WTC11 (cell line): ENCODE data around the gene C14orf93. TPM values are rescaled to one million over a fixed set of nuclear protein-coding genes. Genes with fewer than 3 reads are reported as not detected.

Source experiments
- ATAC-seq: fragments of 200-7000 bp; cut with Tn5 transposase; 2 replicates; pipeline ENCODE4 v1.10.0; 2021; ENCODE audit warnings: mild to moderate bottlenecking, moderate library complexity
- CTCF ChIA-PET: fragments of 300-600 bp; sonication (Branson Sonifier 250); formaldehyde crosslinking; loops from one replicate; lab custom pipeline; 2021; ENCODE audit warnings: antibody characterized with exemption; lab: Charles Lee
- POLR2A ChIA-PET: fragments of 350-600 bp; sonication (Branson Sonifier 250); formaldehyde crosslinking; loops from one replicate; lab custom pipeline; 2021; ENCODE audit warnings: antibody characterized with exemption; lab: Charles Lee
- DNase-seq: peaks from one replicate; pipeline ENCODE4 v3.0.0; 2021; ENCODE audit warnings: low spot score
- H3K27ac Mint-ChIP-seq: 2 replicates; pipeline ENCODE4 v1.8.0; 2021; ENCODE audit warnings: mixed read lengths
- H3K27me3 Mint-ChIP-seq: 2 replicates; pipeline ENCODE4 v1.8.0; 2021; ENCODE audit warnings: low read depth, mild to moderate bottlenecking, moderate library complexity, mixed read lengths
- H3K36me3 Mint-ChIP-seq: 2 replicates; pipeline ENCODE4 v1.8.0; 2021; ENCODE audit warnings: mixed read lengths
- H3K4me1 Mint-ChIP-seq: 2 replicates; pipeline ENCODE4 v1.8.0; 2022; ENCODE audit warnings: mixed read lengths
- H3K4me3 Mint-ChIP-seq: 2 replicates; pipeline ENCODE4 v1.8.0; 2021; ENCODE audit warnings: mild to moderate bottlenecking, moderate library complexity, mixed read lengths
- H3K9me3 Mint-ChIP-seq: 2 replicates; pipeline ENCODE4 v1.8.0; 2021; ENCODE audit warnings: mixed read lengths
- AFF4 ChIP-seq: sonication (generic); formaldehyde crosslinking; IDR thresholded peaks from 2 replicates; pipeline ENCODE4 v1.8.1; 2023; ENCODE audit warnings: mild to moderate bottlenecking, missing genetic modification reagents, borderline replicate concordance
- AR ChIP-seq: fragments of 250-450 bp; sonication (Bioruptor Pico); IDR thresholded peaks from 2 replicates; pipeline ENCODE4 v1.9.0; 2021; ENCODE audit warnings: mild to moderate bottlenecking
- CREB1 ChIP-seq: sonication (generic); formaldehyde crosslinking; IDR thresholded peaks from 2 replicates; pipeline ENCODE4 v1.8.0; 2023; ENCODE audit warnings: mild to moderate bottlenecking, missing genetic modification reagents
- CTCF ChIP-seq: fragments of 200-600 bp; IDR thresholded peaks from 2 replicates; pipeline ENCODE4 v1.8.0; 2022; ENCODE audit warnings: antibody characterized with exemption
- FOXJ3 ChIP-seq: sonication (generic); formaldehyde crosslinking; IDR thresholded peaks from 2 replicates; pipeline ENCODE4 v1.9.0; 2021; ENCODE audit warnings: missing genetic modification reagents, mild to moderate bottlenecking, borderline replicate concordance
- FOXK1 ChIP-seq: sonication (generic); formaldehyde crosslinking; IDR thresholded peaks from 2 replicates; pipeline ENCODE4 v1.8.0; 2022; ENCODE audit warnings: mild to moderate bottlenecking, moderate library complexity, missing genetic modification reagents
- GABPB1 ChIP-seq: sonication (generic); formaldehyde crosslinking; IDR thresholded peaks from 2 replicates; pipeline ENCODE4 v1.8.1; 2023; ENCODE audit warnings: mild to moderate bottlenecking, missing genetic modification reagents
- JAZF1 ChIP-seq: fragments of 250-450 bp; sonication (Bioruptor Pico); IDR thresholded peaks from 2 replicates; pipeline ENCODE4 v1.9.0; 2021; ENCODE audit warnings: moderate library complexity, mild to moderate bottlenecking, inconsistent platforms
- JUN ChIP-seq: sonication (generic); formaldehyde crosslinking; IDR thresholded peaks from 2 replicates; pipeline ENCODE4 v1.8.0; 2023; ENCODE audit warnings: mild to moderate bottlenecking, missing genetic modification reagents
- KAT7 ChIP-seq: sonication (generic); formaldehyde crosslinking; IDR thresholded peaks from 2 replicates; pipeline ENCODE4 v1.8.1; 2023; ENCODE audit warnings: missing genetic modification reagents, mild to moderate bottlenecking, borderline replicate concordance
- NR2C2 ChIP-seq: sonication (generic); formaldehyde crosslinking; IDR thresholded peaks from 2 replicates; pipeline ENCODE4 v1.8.0; 2022; ENCODE audit warnings: mild to moderate bottlenecking, missing genetic modification reagents
- PRRX2 ChIP-seq: fragments of 250-450 bp; sonication (Bioruptor Pico); IDR thresholded peaks from 2 replicates; pipeline ENCODE4 v1.8.0; 2021; ENCODE audit warnings: mild to moderate bottlenecking
- SMAD3 ChIP-seq: sonication (generic); formaldehyde crosslinking; IDR thresholded peaks from 2 replicates; pipeline ENCODE4 v1.8.0; 2022; ENCODE audit warnings: missing genetic modification reagents, mild to moderate bottlenecking, borderline replicate concordance
- TEAD1 ChIP-seq: sonication (generic); formaldehyde crosslinking; IDR thresholded peaks from 2 replicates; pipeline ENCODE4 v1.8.0; 2022; ENCODE audit warnings: mild to moderate bottlenecking, missing genetic modification reagents
- USF1 ChIP-seq: sonication (generic); formaldehyde crosslinking; IDR thresholded peaks from 2 replicates; pipeline ENCODE4 v1.8.0; 2022; ENCODE audit warnings: mild to moderate bottlenecking, missing genetic modification reagents
- ZNF219 ChIP-seq: sonication (generic); formaldehyde crosslinking; IDR thresholded peaks from 2 replicates; pipeline ENCODE4 v1.8.0; 2023; ENCODE audit warnings: missing genetic modification reagents, mild to moderate bottlenecking, borderline replicate concordance
- ZNF232 ChIP-seq: sonication (generic); formaldehyde crosslinking; IDR thresholded peaks from 2 replicates; pipeline ENCODE4 v1.8.0; 2022; ENCODE audit warnings: mild to moderate bottlenecking, missing genetic modification reagents
- ZNF317 ChIP-seq: sonication (generic); formaldehyde crosslinking; IDR thresholded peaks from 2 replicates; pipeline ENCODE4 v1.8.1; 2023; ENCODE audit warnings: low read depth, mild to moderate bottlenecking, moderate library complexity, missing genetic modification reagents, borderline replicate concordance
- total RNA-seq: library from RNA; stranded (reverse); gene quantifications from 3 replicates; pipeline ENCODE4 v1.2.3, GENCODE V29; 2021
- TF ChIP-seq, protein P1 (sequence below): sonication (generic); formaldehyde crosslinking; IDR thresholded peaks from 2 replicates; pipeline ENCODE4 v1.8.1; 2023; ENCODE audit warnings: mild to moderate bottlenecking, missing genetic modification reagents, moderate library complexity

C14orf93 gene
- total RNA-seq, 1 experiment from 2014 or later = 8.1 TPM

- Mint-ChIP-seq H3K4me1 (peaks cover 46% of the 10 kb centered on the region), H3K9me3 (no peaks in the 10 kb centered on the region), H3K4me3 (peak overlapping the region; percentile 5; the same call in 1 of the 2 replicates), H3K27me3 (no peaks in the 10 kb centered on the region; the same call in none of the 2 replicates), H3K36me3 (peaks cover 49% of the 10 kb centered on the region), H3K27ac (peak overlapping the region; percentile 99)
- POLR2A ChIA-PET = interaction anchor here (0.6 to 3.3 kb wide), 11 partner anchors 9 to 561 kb away, joined by 3 to 19 read pairs (median 4); partner anchors contain the start of genes ACIN1, BCL2L2, C14orf119 and HAUS4
- TF ChIP-seq ZNF232 (CRISPR knock-in tag) (no peak), KAT7 (CRISPR knock-in tag) (no peak), AFF4 (CRISPR knock-in tag) (no peak), JAZF1 (CRISPR knock-in tag) (no peak), SMAD3 (CRISPR knock-in tag) (no peak)
- TF ChIP-seq, protein P1, sequence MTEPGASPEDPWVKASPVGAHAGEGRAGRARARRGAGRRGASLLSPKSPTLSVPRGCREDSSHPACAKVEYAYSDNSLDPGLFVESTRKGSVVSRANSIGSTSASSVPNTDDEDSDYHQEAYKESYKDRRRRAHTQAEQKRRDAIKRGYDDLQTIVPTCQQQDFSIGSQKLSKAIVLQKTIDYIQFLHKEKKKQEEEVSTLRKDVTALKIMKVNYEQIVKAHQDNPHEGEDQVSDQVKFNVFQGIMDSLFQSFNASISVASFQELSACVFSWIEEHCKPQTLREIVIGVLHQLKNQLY = no peak
- ATAC-seq (no peak), DNase-seq (no peak)
- CTCF ChIA-PET = interaction anchor here (0.5 to 4.1 kb wide), 20 partner anchors 8 to 407 kb away, joined by 3 to 78 read pairs (median 4); partner anchors contain the start of genes HAUS4 and PRMT5
These were observed 32.6 kb downstream of the C14orf93 start for GRCh38 chr14:22977434-22977683.

DNA sequence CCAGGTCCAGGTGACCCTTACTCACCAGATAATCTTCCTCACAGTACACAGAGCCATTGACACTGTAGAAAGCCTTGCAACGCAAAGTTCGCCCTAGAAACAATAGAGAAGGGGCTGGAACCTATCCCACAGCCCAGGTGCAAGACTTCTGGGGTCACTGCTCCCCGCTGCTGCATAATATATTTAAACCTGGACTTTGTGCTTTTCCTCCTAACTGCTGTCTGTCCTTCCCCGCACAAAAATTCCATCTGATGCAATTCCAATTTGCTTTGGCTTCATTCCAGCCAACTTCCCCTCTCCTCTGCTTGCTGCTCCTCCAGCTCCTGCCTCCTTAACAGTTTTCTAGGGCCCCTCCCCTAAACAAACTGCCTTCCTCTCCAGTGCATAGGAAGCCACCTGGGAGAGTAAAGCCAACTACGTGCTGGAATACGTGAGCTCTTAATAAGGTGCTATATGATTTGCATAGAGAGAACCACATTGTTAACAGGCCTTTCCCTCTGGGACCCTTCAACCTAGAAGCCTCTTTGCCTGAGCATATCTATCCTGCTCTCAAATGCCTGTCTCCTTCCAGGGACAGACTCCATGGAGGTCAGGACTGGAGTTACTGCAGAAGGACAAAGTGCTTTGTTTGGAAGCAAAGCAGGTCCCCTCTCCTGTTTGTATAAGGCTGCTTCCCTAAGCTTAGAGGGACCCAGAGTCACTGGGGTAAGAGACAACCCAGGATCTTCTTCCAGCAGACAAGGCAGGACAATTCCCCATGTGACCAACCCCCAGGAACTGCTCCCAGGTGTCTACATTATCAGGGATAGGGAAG lies 33.1 kb downstream of the C14orf93 start:
- ChIA-PET POLR2A (interaction anchor here (0.6 to 3.3 kb wide), 11 partner anchors 10 to 561 kb away, joined by 3 to 19 read pairs (median 4); partner anchors contain the start of genes ACIN1, BCL2L2, C14orf119 and HAUS4), CTCF (interaction anchor here (0.5 to 4.1 kb wide), 19 partner anchors 9 to 407 kb away, joined by 3 to 78 read pairs (median 4); partner anchors contain the start of genes HAUS4 and PRMT5)
- ATAC-seq (no peak), DNase-seq (no peak)
- Mint-ChIP-seq H3K36me3 (peaks cover 55% of the 10 kb centered on the region), H3K4me1 (peaks cover 46% of the 10 kb centered on the region), H3K27ac (peak overlapping the region; percentile 99), H3K27me3 (no peaks in the 10 kb centered on the region; the same call in 1 of the 2 replicates), H3K4me3 (peak overlapping the region; percentile 5; the same call in 1 of the 2 replicates), H3K9me3 (no peaks in the 10 kb centered on the region)
- TF ChIP-seq GABPB1 (peak; percentile 100), NR2C2 (no peak)

DNA sequence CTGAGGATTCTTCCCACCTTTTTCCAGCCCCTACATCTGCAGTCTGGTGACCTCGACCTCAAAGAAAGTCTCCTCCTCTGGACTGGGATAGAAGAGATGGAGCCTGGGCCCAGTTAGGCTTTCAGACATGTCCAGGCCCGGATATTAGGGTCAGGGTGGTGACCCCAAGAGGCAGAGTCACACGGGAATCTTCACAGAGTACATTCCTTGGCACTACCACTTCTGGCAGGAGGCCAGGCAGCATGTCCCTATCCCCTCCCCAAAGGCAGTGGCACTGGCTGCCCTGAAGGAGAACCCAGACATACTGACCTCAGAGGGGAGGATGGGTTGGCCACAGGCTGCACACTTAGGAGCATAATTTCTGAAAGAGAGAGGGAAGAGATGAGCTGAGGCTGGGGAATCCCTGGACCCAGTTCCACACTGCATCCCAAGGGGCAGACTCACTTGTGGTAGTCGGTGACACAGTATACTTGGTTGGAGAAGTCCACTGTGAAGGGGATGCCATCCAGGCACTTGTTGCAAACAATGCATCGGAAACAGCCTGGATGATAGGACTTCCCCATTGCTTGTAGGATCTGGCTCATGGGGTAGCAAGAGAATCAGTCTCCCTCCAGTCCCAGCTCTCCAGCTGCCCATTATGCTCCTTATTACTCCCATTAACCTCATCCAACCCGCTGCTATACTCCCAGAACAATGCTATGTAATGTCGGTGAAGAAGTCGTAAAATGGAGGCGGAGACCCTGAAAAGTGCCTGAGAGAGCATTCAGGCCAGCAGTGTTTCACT lies 35.2 kb downstream of the C14orf93 start:
- peaks cover 40% of the 10 kb centered on the region for H3K4me1 Mint-ChIP-seq
- TF ChIP-seq FOXJ3 (CRISPR knock-in tag) (no peak), ZNF317 (CRISPR knock-in tag) (no peak), JAZF1 (CRISPR knock-in tag) (no peak), AR (CRISPR knock-in tag) (no peak), PRRX2 (CRISPR knock-in tag) (no peak), ZNF219 (CRISPR knock-in tag) (no peak), CREB1 (CRISPR knock-in tag) (no peak), USF1 (no peak), CTCF (no peak), JUN (CRISPR knock-in tag) (no peak), FOXK1 (CRISPR knock-in tag) (no peak), TEAD1 (CRISPR knock-in tag) (no peak)

More for the DNA sequence above, 35.2 kb downstream of the C14orf93 start:
- H3K4me3 Mint-ChIP-seq = no peak overlapping the region
- H3K27ac Mint-ChIP-seq = peak overlapping the region; percentile 75
- POLR2A ChIA-PET = interaction anchor here (0.6 kb wide), 1 partner anchor 43 kb away, joined by 4 read pairs; no protein-coding TSS in a partner anchor
- peaks cover 64% of the 10 kb centered on the region for H3K36me3 Mint-ChIP-seq
- ATAC-seq = no peak
- CTCF ChIA-PET = interaction anchor here (2.9 to 4.1 kb wide), 2 partner anchors 11 to 12 kb away, joined by 51 to 78 read pairs; no protein-coding TSS in a partner anchor
- no peaks in the 10 kb centered on the region for H3K9me3 Mint-ChIP-seq
- no peak for DNase-seq
- H3K27me3 Mint-ChIP-seq = no peaks in the 10 kb centered on the region
